GM12872 (cell line): ENCODE results near the gene CFAP20DC.

Source experiments
- CTCF ChIP-seq: IDR thresholded peaks from 3 replicates; pipeline ENCODE4 v1.5.1; 2011; ENCODE audit warnings: low read depth, mild to moderate bottlenecking, low read length, moderate library complexity; ENCODE audit not compliant: insufficient read depth

The CFAP20DC gene

GRCh38 chr3:59056706-59057105 lies 6.9 kb upstream of the CFAP20DC start:
- no peak for TF ChIP-seq CTCF

DNA sequence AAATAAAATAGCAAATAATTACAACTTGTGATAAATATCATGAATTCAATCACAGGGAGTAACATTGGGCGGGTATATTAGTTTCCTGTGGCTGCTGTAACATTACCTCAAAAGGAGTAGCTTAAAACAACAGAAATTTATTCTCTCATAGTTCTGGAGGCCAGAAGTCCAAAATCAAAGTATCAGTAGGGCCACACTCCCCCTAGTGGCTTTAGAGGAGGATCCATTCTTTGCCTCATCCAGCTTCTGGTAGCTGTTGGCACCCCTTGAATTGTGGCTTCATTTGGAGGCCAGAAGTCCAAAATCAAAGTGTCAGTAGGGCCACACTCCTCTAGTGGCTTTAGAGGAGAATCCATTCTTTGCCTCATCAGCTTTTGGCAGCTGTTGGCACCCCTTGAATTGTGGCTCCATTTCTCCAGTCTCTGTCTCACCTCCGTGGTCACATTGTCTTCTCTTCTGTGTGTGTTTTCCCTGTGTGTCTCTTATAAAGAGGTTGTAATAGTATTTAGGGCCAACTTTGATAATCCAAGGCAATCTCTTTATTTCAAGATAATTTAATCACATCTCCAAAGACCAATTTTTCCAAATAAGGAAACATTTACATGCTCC lies 3.1 kb upstream of the CFAP20DC start:
- peak; percentile 77 for TF ChIP-seq CTCF

GRCh38 chr3:59046839-59047238 lies 3.0 kb downstream of the CFAP20DC start:
- no peak for TF ChIP-seq CTCF

- TF ChIP-seq CTCF: no peak
Measured at GRCh38 chr3:59043391-59043790, 6.4 kb downstream of the CFAP20DC start.

- TF ChIP-seq CTCF: no peak
Measured at GRCh38 chr3:59040902-59041301, 8.9 kb downstream of the CFAP20DC start.

DNA sequence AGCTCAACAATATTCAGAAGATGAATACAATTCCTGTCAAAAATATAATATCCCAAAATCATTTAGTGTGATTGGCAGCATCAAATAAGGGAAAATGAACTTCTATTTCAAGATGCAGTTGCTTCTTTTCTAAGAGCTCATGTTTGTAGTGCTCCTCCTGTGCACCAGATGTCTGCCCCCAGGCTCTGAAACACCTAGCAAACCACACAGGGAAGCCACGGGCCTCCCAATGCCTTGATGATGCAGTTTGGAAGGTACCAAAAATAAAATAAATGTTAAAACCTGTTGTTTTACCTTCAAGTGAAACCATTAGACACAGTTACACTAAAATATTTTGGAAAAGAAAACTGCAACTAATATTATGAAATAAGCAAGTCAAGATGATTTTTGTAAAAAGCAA lies 22.2 kb downstream of the CFAP20DC start:
- TF ChIP-seq CTCF: no peak

DNA sequence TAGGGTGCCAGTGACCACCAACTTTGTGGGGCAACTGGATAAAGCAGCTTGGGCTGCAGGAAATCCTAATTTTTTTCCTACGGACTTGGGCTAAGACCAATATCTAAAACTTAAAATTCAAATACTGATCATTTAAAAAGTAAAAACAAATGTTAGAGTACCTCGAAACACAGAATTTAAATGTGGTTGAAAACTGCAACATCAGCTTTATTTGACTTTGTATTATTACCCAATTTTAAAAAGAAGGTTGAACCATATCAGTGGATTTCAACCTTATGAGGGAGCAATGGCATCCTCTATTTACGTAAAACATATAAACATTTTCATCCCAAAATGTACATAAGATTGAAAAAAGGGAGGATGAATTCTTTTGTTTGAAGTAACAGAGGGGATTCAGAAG lies 26.2 kb downstream of the CFAP20DC start:
- no peak for TF ChIP-seq CTCF
